HG02571 (cell line): ENCODE results near the gene TMEM38B.
"Not testable (repeated sequence)": the region's sequence is repeated elsewhere in the genome, so short reads cannot be mapped to it uniquely, and the experiment has no call there.

Experiments used
- ATAC-seq: cut with Tn5 transposase; IDR thresholded peaks from one replicate; pipeline ENCODE4 v1.9.1; 2021; ENCODE audit warnings: mild to moderate bottlenecking, moderate library complexity; ENCODE audit not compliant: unreplicated experiment

Gene TMEM38B

GRCh38 chr9:105681313-105681712, 13.0 kb upstream of the TMEM38B start:
- no peak for ATAC-seq

DNA sequence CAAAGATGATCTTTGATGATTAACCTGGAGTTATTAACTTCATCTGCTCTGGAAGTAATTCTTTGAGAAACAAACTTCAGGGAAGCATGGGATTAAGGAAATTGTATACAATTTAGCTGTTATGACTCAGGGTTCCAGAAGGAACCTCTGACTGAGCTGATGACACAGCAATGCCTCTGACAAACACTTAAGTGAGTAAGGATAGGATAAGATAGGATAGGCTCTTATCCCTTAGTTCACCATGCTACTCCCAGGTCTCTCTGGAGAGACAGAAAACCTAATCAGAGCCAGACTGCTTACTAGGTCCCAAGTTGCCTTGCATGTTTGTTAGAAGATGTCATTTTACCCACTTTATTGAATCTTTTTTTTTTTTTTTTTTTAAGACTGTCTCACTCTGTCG, 12.6 kb upstream of the TMEM38B start:
- no peak for ATAC-seq

DNA sequence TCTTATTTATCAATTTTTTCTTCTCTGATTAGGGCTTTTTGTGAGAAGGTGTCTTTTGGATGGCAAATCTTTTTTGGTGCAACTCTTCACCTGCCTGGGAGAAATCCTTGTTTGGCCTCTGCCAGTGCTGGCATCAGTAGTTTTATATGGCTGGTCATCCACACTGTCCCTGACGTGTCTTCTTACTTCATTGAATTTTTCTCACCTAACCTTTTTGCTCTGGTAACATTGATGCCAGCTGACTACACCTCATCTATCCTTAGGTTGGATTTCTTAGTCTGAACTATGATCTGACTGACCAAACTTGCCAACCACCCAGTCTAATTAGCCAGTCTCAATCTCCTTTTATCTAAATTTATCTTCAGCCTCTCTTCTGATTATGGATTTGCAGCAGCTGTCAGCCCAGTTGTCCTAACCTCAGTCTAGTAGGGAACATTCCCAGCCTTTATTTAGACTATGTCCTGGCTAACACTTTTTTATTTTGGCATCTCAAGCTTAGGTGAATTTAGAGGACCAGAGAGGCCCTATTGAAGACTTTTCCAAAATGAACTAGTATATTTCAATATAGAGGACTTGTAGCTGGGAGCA, 10.6 kb upstream of the TMEM38B start:
- ATAC-seq = no peak

- ATAC-seq = no peak
Observed at GRCh38 chr9:105686936-105687335, 7.4 kb upstream of the TMEM38B start.

DNA sequence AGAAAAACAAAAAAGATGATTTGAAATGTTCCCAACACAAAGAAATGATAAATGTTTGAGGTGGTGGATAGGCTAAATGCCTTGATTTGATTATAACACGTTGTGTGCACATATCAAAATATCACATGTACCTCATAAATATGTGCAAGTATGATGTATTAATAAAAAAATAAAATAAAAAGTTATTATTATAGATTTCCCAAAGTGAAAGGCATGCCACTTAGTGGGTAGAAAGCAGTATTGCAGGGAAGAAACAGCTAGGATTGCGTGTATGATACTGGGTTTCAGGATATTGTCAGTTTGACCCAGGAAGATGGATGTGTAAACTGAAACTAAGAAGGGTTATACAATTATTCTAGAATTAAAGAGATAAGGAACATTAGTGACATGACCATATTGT, 3.6 kb upstream of the TMEM38B start:
- no peak for ATAC-seq

GRCh38 chr9:105693435-105694189, 729 bp upstream of the TMEM38B start:
- ATAC-seq = peak; percentile 26

- ATAC-seq = peak; percentile 69
Observed at GRCh38 chr9:105694848-105695581, 674 bp downstream of the TMEM38B start.

DNA sequence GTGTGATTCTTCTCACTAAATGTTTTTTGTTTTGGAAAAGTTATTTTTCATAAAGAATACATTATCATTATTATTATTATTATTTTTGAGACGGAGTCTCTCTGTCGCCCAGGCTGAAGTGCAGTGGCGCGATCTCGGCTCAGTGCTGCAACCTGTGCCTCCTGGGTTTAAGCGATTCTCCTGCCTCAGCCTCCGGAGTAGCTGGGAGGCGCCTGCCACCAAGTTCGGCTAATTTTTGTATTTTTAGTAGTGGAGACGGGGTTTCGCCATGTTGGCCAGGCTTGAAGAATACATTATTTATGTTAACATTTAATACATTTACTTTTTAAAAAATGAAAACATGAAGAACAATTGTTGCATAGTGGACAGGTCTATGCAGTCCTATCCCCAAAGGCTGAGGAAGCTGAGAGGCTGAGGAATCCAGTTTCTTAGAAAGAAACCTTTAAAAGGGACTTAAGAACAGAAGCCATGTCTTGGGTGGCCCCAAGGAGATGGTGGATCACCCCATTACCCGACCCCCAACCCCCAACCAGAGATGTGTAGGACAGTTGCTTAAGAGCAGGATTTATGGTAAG, 2.0 kb downstream of the TMEM38B start:
- no peak for ATAC-seq

DNA sequence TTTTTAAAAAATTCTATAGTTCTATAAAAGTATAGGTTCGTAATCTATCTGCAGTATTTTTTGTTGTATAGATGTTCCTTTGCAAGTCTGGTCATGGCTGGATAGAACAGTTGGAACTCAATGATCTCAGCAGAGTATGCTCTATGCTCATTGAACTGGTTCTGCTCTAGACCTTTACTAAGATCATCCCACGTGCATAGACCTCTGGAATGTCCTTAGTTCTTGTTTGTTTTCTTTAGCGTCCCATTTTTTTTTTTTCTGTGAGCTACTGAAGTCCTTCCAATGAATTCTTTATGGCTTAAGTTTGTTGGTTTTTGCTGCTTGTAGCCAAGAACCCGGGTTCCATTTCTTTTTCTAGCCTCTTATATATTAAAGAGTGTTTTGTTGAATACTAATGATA, 3.5 kb downstream of the TMEM38B start:
- no peak for ATAC-seq

DNA sequence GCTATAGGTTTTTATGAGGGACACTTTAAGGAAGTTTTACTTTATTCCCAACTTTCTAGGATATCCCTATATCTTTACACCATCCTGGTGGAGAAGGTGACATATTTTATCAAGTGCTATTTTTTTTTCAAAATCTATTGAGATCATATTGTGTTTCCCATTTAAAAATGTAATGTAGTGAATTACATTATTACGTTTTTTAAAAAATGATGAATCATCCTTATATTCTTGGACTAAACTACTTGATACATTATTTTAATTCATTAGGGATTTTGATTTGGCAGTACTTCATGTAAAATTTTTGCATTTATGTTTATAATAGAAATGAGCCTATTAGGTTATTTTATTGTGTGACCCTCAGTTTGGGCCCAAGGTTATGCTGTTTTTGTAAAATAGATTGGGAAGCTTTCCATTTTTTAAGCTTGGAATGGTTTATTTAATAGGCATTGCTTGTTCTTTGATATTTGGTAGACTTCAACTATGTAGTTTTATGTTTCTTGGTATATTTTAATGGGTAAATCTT, 4.1 kb downstream of the TMEM38B start:
- ATAC-seq = no peak

DNA sequence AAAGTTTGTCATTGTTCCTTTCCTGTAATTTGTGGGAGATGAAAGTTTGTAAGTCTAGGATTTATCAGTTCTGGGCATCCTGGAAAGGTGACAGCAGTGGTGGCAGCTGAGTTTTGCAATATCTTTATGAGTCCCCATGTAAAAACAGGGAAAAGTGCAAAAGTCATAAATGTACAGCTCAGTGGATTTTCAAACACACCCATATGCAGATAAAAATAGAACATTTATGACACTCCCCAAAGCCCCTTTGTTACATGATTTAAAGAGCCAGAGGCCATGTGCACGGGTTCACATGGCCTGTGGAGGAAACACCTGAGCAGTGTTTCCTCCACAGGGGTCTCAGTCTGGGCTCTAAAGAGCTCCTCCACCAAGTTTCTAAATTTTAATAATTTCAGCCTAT, 6.3 kb downstream of the TMEM38B start:
- no peak for ATAC-seq

GRCh38 chr9:105701145-105701544, 6.8 kb downstream of the TMEM38B start:
- no peak for ATAC-seq

DNA sequence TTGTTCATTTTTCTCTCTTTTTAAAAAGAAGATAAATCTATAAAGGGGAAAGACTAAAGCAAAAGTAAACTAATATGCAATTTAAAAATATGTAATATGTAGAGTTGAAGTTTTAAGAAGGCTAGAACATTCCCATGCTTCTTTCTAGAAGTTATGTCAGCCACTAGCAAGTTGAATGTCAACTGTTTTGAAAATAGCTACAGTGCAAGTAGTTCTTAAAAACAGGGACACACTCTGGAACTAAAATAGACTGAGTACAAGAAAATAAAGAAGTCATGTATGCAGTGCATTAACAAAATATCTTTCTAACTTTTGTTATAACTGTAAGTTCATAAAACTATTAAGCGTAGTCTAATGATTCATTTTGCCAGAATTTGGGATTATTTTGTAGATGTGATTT, 7.9 kb downstream of the TMEM38B start:
- ATAC-seq = no peak

DNA sequence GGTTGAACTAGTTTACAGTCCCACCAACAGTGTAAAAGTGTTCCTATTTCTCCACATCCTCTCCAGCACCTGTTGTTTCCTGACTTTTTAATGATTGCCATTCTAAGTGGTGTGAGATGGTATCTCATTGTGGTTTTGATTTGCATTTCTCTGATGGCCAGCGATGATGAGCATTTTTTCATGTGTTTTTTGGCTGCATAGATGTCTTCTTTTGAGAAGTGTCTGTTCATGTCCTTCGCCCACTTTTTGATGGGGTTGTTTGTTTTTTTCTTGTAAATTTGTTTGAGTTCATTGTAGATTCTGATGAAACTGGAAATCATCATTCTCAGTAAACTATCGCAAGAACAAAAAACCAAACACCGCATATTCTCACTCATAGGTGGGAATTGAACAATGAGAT, 9.3 kb downstream of the TMEM38B start:
- not testable (repeated sequence) for ATAC-seq

DNA sequence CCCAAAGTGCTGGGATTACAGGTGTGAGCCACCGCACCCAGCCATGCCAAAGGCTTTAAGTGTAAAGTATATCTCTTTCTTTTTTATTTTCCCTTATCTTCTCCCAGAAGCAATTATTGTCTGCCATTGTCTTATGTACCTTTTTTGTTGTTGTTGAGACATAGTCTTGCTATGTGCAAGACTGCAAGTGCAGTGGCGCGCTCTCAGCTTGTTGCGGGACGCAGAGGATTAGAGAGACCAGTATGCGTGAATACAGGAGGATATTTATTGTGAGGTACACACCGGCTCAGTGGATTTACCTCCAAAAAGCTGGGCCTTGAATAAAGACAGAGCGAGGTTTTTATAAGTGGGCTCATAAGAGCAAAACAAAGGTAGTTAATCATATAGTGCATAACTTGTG, 11.8 kb downstream of the TMEM38B start:
- no peak for ATAC-seq

DNA sequence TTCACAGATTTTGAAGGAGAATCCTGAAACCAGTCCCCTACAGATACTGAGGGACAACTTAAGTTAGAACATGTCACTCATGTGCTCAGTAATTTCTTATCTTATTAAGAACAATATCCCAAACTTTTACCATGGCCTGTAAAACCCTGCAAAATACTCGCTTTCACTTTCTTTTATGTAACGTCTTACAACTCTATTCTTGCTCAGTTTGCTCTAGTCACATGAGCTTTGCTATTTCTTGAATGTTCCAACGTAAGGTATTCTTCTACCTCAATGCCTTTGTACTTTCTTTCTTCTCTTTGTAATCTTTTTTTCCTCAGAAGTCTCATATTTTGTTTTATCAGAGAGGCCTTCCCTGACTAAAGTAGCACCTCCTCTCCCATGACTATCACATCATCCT, 14.1 kb downstream of the TMEM38B start:
- peak; percentile 58 for ATAC-seq

DNA sequence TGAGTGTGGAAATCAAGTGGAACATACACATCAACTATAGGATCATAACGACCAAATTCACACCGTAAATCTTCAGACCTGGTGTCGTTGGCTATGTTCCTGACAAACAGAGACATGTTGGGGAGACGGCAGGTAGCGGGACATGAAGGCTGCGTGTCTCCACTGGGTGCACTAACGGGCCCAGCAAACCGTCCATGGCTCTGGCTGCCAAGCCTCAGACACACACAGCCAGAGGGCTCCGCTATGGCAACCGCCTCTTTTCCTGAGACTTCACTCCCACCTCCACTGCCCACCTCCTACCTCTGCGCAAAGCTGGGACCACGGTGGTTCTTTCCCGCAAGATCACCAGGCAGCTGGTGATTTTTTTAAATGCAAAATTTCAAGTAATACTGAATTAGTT, 16.3 kb downstream of the TMEM38B start:
- no peak for ATAC-seq

DNA sequence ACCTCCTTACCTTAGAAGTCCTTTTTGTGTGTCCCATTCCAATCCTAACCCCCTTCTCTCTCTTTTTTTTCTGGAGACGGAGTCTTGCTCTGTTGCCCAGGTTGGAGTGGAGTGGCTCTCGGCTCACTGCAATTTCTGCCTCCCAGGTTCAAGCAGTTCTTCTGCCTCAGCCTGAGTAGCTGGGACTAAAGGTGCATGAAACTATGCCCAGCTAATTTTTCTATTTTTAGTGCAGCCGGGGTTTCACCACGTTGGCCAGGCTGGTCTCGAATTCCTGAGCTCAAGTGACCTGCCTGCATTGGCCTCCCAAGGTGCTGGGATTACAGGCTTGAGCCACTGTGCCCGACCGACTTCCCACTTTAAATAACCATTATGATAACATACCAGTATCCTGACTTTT, 17.5 kb downstream of the TMEM38B start:
- no peak for ATAC-seq

DNA sequence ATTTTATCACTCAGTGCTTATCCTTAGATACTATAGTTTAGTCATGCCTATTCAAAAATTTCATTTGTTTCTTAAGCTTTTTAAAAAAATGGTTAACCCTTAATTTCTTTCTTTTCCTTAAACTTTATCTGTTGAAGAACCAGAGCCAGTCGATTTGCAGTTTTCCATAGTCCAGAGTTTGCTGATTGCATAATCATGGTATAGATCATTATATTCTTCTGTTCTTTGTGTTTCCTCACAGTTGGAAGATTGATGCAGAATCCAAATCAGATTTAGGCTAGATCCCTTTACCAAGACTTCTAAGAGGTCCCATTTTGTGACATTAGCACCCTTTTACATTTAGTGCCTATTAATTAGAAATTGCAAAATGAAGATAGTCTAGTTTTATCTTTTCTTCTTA, 18.0 kb downstream of the TMEM38B start:
- ATAC-seq = no peak

GRCh38 chr9:105712773-105713172, 18.4 kb downstream of the TMEM38B start:
- ATAC-seq = no peak

- ATAC-seq = no peak
Observed at GRCh38 chr9:105713260-105714019, 19.1 kb downstream of the TMEM38B start.
